HepG2 (cell line): ENCODE measurements around the gene NUDT22. TPM values are rescaled to one million over a fixed set of nuclear protein-coding genes. Genes with fewer than 3 reads are reported as not detected.

Experiments
- EED ChIP-seq: sonication (generic); formaldehyde crosslinking; IDR thresholded peaks from 2 replicates; pipeline ENCODE4 v1.5.0; 2020; ENCODE audit warnings: mild to moderate bottlenecking, missing genetic modification reagents
- ELK4 ChIP-seq: sonication (generic); formaldehyde crosslinking; IDR thresholded peaks from 2 replicates; pipeline ENCODE4 v1.9.0; 2021; ENCODE audit warnings: missing genetic modification reagents, borderline replicate concordance
- ETV5 ChIP-seq: IDR thresholded peaks from 2 replicates; pipeline ENCODE4 v1.6.1; 2018; ENCODE audit warnings: missing biosample characterization, missing genetic modification reagents, inconsistent platforms, borderline replicate concordance
- HNF1A ChIP-seq, 2 experiments: sonication (generic) in 1 of 2; formaldehyde crosslinking in 1 of 2; IDR thresholded peaks; 2 replicates each; pipeline versions ENCODE4 v1.4.0 to v1.6.1; 2016 to 2020; ENCODE audit warnings: borderline replicate concordance in 1 of 2, low read depth in 1 of 2, mild to moderate bottlenecking in 1 of 2, missing genetic modification reagents in 1 of 2
- POLR2AphosphoS5 ChIP-seq: IDR thresholded peaks from 2 replicates; pipeline ENCODE4 v1.6.1; 2012; ENCODE audit warnings: low read depth, low read length
- SRSF1 ChIP-seq: fragments of 200-400 bp; formaldehyde crosslinking; optimal IDR thresholded peaks from 2 replicates; pipeline ENCODE3; 2017; ENCODE audit warnings: mild to moderate bottlenecking, low read depth, low read length, moderate library complexity
- TAF1 ChIP-seq: sonication (generic); formaldehyde crosslinking; IDR thresholded peaks from 2 replicates; pipeline ENCODE4 v1.4.0; 2020; ENCODE audit warnings: missing genetic modification reagents
- ZNF101 ChIP-seq: sonication (generic); formaldehyde crosslinking; IDR thresholded peaks from 2 replicates; pipeline ENCODE4 v1.4.0; 2020; ENCODE audit warnings: mild to moderate bottlenecking, low read depth, missing genetic modification reagents, borderline replicate concordance
- ZNF121 ChIP-seq: sonication (generic); formaldehyde crosslinking; IDR thresholded peaks from 2 replicates; pipeline ENCODE4 v1.5.0; 2020; ENCODE audit warnings: mild to moderate bottlenecking, missing genetic modification reagents
- ZNF7 ChIP-seq: IDR thresholded peaks from 2 replicates; pipeline ENCODE4 v1.6.1; 2016; ENCODE audit warnings: missing biosample characterization, missing genetic modification reagents
- ZZZ3 ChIP-seq: sonication (generic); formaldehyde crosslinking; IDR thresholded peaks from 2 replicates; pipeline ENCODE4 v1.4.0; 2020; ENCODE audit warnings: missing genetic modification reagents, mild to moderate bottlenecking, borderline replicate concordance
- polyA plus RNA-seq, 8 experiments: library from polyadenylated mRNA; depleted of rRNA in 3 of 8; stranded (reverse) in 7 of 8; unstranded in 1 of 8; fragments of >200 nt; fragmentation: Illumina TruSeq in 4 of 8; extraction: Trizol in 4 of 8; gene quantifications; 2 replicates each; pipeline versions ENCODE4 v1.2.1 to v1.2.3, GENCODE V29; 2011 to 2016; ENCODE audit warnings: low read depth in 4 of 8, missing spikeins in 1 of 8, mixed read lengths in 1 of 8; ENCODE audit not compliant: insufficient read depth in 1 of 8
- total RNA-seq, 5 experiments: library from RNA; depleted of rRNA; stranded (reverse); fragments of >200 nt; fragmentation: Illumina TruSeq; extraction: Trizol; gene quantifications; 2 replicates each; pipeline ENCODE4 v1.2.3, GENCODE V29; 2016; ENCODE audit warnings: low read depth in 1 of 5
- TF ChIP-seq, protein P1 (sequence below): sonication (generic); formaldehyde crosslinking; IDR thresholded peaks from 2 replicates; pipeline ENCODE4 v1.5.0; 2020; ENCODE audit warnings: mild to moderate bottlenecking, missing genetic modification reagents, borderline replicate concordance
- TF ChIP-seq, protein P2 (sequence below): IDR thresholded peaks from 2 replicates; pipeline ENCODE4 v1.4.0; 2020; ENCODE audit warnings: mild to moderate bottlenecking, missing genetic modification reagents

The NUDT22 gene
- total and polyA plus RNA-seq, 2 of the 13 experiments (the other 11 are each of a cell fraction or from before 2014, with no cell fraction given) = 33.5 to 39.8 TPM

DNA sequence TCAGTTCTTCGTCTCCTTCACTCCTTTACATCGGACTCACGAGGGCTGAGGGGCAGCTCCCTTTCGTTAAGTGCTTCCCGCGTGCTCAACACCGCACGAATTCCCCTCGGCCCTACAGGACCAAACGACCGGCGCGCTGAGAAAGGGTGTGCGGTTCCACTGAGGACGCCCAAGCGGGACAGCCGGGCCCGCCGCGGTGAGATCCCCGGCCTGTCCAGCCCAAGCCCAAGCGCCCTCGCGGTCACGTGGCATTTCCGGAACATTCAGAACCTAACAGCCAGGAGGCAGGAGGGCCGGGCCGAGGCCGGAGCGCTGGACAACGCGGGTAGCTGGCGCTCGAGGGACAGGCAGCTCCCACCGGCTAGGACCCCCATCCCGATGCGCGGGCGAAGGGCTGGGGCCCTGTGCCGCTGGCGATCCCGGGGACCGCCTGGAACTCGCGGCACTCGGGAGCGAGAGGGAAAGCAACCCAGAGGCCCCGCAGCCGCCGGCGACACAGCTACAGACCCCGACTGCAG lies 40.8 kb upstream of the NUDT22 start (continued):
- TF ChIP-seq, protein P1, sequence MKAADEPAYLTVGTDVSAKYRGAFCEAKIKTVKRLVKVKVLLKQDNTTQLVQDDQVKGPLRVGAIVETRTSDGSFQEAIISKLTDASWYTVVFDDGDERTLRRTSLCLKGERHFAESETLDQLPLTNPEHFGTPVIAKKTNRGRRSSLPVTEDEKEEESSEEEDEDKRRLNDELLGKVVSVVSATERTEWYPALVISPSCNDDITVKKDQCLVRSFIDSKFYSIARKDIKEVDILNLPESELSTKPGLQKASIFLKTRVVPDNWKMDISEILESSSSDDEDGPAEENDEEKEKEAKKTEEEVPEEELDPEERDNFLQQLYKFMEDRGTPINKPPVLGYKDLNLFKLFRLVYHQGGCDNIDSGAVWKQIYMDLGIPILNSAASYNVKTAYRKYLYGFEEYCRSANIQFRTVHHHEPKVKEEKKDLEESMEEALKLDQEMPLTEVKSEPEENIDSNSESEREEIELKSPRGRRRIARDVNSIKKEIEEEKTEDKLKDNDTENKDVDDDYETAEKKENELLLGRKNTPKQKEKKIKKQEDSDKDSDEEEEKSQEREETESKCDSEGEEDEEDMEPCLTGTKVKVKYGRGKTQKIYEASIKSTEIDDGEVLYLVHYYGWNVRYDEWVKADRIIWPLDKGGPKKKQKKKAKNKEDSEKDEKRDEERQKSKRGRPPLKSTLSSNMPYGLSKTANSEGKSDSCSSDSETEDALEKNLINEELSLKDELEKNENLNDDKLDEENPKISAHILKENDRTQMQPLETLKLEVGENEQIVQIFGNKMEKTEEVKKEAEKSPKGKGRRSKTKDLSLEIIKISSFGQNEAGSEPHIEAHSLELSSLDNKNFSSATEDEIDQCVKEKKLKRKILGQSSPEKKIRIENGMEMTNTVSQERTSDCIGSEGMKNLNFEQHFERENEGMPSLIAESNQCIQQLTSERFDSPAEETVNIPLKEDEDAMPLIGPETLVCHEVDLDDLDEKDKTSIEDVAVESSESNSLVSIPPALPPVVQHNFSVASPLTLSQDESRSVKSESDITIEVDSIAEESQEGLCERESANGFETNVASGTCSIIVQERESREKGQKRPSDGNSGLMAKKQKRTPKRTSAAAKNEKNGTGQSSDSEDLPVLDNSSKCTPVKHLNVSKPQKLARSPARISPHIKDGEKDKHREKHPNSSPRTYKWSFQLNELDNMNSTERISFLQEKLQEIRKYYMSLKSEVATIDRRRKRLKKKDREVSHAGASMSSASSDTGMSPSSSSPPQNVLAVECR (CRISPR knock-in tag) = peak; percentile 96
- no peak; the same call in 1 of the 2 replicates for TF ChIP-seq ELK4
- no peak for TF ChIP-seq HNF1A (IDR thresholded peaks at IDR 0.05; ENCODE audit: low read depth)
- peak; percentile 68 for TF ChIP-seq HNF1A (CRISPR knock-in tag; IDR thresholded peaks at IDR 0.05; ENCODE audit: borderline replicate concordance)
- peak; percentile 66; the same call in 1 of the 2 replicates for TF ChIP-seq ZZZ3 (CRISPR knock-in tag)
- peak; percentile 99 for TF ChIP-seq EED (CRISPR knock-in tag)
- TF ChIP-seq SRSF1 = peak; percentile 74
- no peak for TF ChIP-seq ZNF7 (CRISPR knock-in tag)
- peak; percentile 80; the same call in 1 of the 2 replicates for TF ChIP-seq ZNF121 (CRISPR knock-in tag)
- no peak for TF ChIP-seq ZNF101 (CRISPR knock-in tag)
- TF ChIP-seq, protein P2, sequence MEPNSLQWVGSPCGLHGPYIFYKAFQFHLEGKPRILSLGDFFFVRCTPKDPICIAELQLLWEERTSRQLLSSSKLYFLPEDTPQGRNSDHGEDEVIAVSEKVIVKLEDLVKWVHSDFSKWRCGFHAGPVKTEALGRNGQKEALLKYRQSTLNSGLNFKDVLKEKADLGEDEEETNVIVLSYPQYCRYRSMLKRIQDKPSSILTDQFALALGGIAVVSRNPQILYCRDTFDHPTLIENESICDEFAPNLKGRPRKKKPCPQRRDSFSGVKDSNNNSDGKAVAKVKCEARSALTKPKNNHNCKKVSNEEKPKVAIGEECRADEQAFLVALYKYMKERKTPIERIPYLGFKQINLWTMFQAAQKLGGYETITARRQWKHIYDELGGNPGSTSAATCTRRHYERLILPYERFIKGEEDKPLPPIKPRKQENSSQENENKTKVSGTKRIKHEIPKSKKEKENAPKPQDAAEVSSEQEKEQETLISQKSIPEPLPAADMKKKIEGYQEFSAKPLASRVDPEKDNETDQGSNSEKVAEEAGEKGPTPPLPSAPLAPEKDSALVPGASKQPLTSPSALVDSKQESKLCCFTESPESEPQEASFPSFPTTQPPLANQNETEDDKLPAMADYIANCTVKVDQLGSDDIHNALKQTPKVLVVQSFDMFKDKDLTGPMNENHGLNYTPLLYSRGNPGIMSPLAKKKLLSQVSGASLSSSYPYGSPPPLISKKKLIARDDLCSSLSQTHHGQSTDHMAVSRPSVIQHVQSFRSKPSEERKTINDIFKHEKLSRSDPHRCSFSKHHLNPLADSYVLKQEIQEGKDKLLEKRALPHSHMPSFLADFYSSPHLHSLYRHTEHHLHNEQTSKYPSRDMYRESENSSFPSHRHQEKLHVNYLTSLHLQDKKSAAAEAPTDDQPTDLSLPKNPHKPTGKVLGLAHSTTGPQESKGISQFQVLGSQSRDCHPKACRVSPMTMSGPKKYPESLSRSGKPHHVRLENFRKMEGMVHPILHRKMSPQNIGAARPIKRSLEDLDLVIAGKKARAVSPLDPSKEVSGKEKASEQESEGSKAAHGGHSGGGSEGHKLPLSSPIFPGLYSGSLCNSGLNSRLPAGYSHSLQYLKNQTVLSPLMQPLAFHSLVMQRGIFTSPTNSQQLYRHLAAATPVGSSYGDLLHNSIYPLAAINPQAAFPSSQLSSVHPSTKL (CRISPR knock-in tag) = peak; percentile 76
- peak; percentile 91 for TF ChIP-seq TAF1 (CRISPR knock-in tag)
- TF ChIP-seq ETV5 (CRISPR knock-in tag) = peak; percentile 67
- TF ChIP-seq POLR2AphosphoS5 = peak; percentile 93
